H9 (cell line): ENCODE results near the gene SREBF1. TPM values are rescaled to one million over a fixed set of nuclear protein-coding genes. Genes with fewer than 3 reads are reported as not detected.

ENCODE experiments used
- DNase-seq: peaks from one replicate; pipeline ENCODE4 v3.0.0-alpha.2; 2017
- H2AFZ ChIP-seq: one replicate; pipeline ENCODE4 v1.6.1; 2013; ENCODE audit warnings: mild to moderate bottlenecking, low read length, control low read depth, moderate library complexity
- H2AK5ac ChIP-seq: 2 replicates; pipeline ENCODE4 v1.6.1; 2013; ENCODE audit warnings: low read length, control low read depth, mixed read lengths; ENCODE audit not compliant: insufficient read length
- H2BK120ac ChIP-seq: one replicate; pipeline ENCODE4 v1.6.1; 2013; ENCODE audit warnings: low read depth, mild to moderate bottlenecking, low read length, control low read depth, inconsistent platforms; ENCODE audit not compliant: poor library complexity, severe bottlenecking
- H2BK12ac ChIP-seq: 2 replicates; pipeline ENCODE4 v1.6.1; 2013; ENCODE audit warnings: low read length, control low read depth, mixed read lengths, low read depth; ENCODE audit not compliant: insufficient read length
- H2BK15ac ChIP-seq: 2 replicates; pipeline ENCODE4 v1.6.1; 2013; ENCODE audit warnings: low read depth, low read length, control low read depth
- H2BK20ac ChIP-seq: one replicate; pipeline ENCODE4 v1.6.1; 2013; ENCODE audit warnings: low read depth, mild to moderate bottlenecking, low read length, control low read depth, inconsistent platforms; ENCODE audit not compliant: poor library complexity, severe bottlenecking
- H2BK5ac ChIP-seq: 2 replicates; pipeline ENCODE4 v1.6.1; 2013; ENCODE audit warnings: low read length, control low read depth, mixed read lengths; ENCODE audit not compliant: insufficient read length
- H3K14ac ChIP-seq: 2 replicates; pipeline ENCODE4 v1.6.1; 2013; ENCODE audit warnings: low read length, control low read depth; ENCODE audit not compliant: insufficient read depth
- H3K18ac ChIP-seq: 2 replicates; pipeline ENCODE4 v1.6.1; 2013; ENCODE audit warnings: low read depth, mild to moderate bottlenecking, mixed read lengths, low read length, control low read depth; ENCODE audit not compliant: insufficient read length
- H3K23ac ChIP-seq: 2 replicates; pipeline ENCODE4 v1.6.1; 2013; ENCODE audit warnings: low read length, control low read depth, mixed read lengths, low read depth; ENCODE audit not compliant: insufficient read length
- H3K23me2 ChIP-seq: 2 replicates; pipeline ENCODE4 v1.6.1; 2013; ENCODE audit warnings: low read depth, mild to moderate bottlenecking, mixed read lengths, low read length, control low read depth; ENCODE audit not compliant: insufficient read length, poor library complexity, severe bottlenecking
- H3K27ac ChIP-seq: 2 replicates; pipeline ENCODE4 v1.5.1; 2013; ENCODE audit warnings: low read length, control low read depth, mixed read lengths, low read depth; ENCODE audit not compliant: insufficient read length
- H3K27me3 ChIP-seq: 2 replicates; pipeline ENCODE4 v1.6.1; 2013; ENCODE audit warnings: low read length, control low read depth, inconsistent platforms; ENCODE audit not compliant: insufficient read depth
- H3K4ac ChIP-seq: 2 replicates; pipeline ENCODE4 v1.6.1; 2013; ENCODE audit warnings: low read depth, mild to moderate bottlenecking, control low read depth, inconsistent platforms, low read length, moderate library complexity
- H3K4me1 ChIP-seq: 2 replicates; pipeline ENCODE4 v1.6.1; 2013; ENCODE audit warnings: low read length, control low read depth, inconsistent platforms; ENCODE audit not compliant: insufficient read depth
- H3K4me2 ChIP-seq: 2 replicates; pipeline ENCODE4 v1.6.1; 2013; ENCODE audit warnings: low read length, control low read depth, mixed read lengths; ENCODE audit not compliant: insufficient read length, insufficient read depth
- H3K56ac ChIP-seq: 2 replicates; pipeline ENCODE4 v1.6.1; 2013; ENCODE audit warnings: low read depth, mild to moderate bottlenecking, mixed read lengths, low read length, control low read depth; ENCODE audit not compliant: insufficient read length
- H3K79me1 ChIP-seq: 2 replicates; pipeline ENCODE4 v1.6.1; 2013; ENCODE audit warnings: low read depth, mild to moderate bottlenecking, moderate library complexity, low read length, control low read depth, inconsistent platforms; ENCODE audit not compliant: insufficient read depth, poor library complexity, severe bottlenecking
- H3K79me2 ChIP-seq: 2 replicates; pipeline ENCODE4 v1.6.1; 2013; ENCODE audit warnings: low read length, control low read depth, inconsistent platforms; ENCODE audit not compliant: insufficient read depth
- H3K9ac ChIP-seq: 2 replicates; pipeline ENCODE4 v1.6.1; 2013; ENCODE audit warnings: low read length, control low read depth, mixed read lengths; ENCODE audit not compliant: insufficient read length; ENCODE audit errors: extremely low read depth
- H3K9me3 ChIP-seq: one replicate; pipeline ENCODE4 v1.6.1; 2013; ENCODE audit warnings: low read depth, low read length, inconsistent platforms; ENCODE audit not compliant: control insufficient read depth
- H3T11ph ChIP-seq: one replicate; pipeline ENCODE4 v1.6.1; 2013; ENCODE audit warnings: mild to moderate bottlenecking, low read length, control low read depth, inconsistent platforms
- H4K20me1 ChIP-seq: one replicate; pipeline ENCODE4 v1.6.1; 2013; ENCODE audit not compliant: control insufficient read depth, insufficient read length, insufficient read depth
- H4K5ac ChIP-seq: 2 replicates; pipeline ENCODE4 v1.6.1; 2013; ENCODE audit warnings: low read depth, mild to moderate bottlenecking, mixed read lengths, low read length, control low read depth; ENCODE audit not compliant: insufficient read length
- H4K8ac ChIP-seq: replicated peaks from 2 replicates; pipeline ENCODE4 v1.6.1; 2013; ENCODE audit warnings: low read length, control low read depth, mixed read lengths, low read depth; ENCODE audit not compliant: insufficient read length
- H4K91ac ChIP-seq: 2 replicates; pipeline ENCODE4 v1.6.1; 2013; ENCODE audit warnings: low read depth, mild to moderate bottlenecking, moderate library complexity, mixed read lengths, low read length, control low read depth; ENCODE audit not compliant: insufficient read length
- H3K27ac Mint-ChIP-seq, 3 experiments: 2 replicates in 2 of 3; 3 replicates in 1 of 3; pipeline ENCODE4 v1.8.0; 2020 to 2021; ENCODE audit warnings: mixed read lengths in 3 of 3, mild to moderate bottlenecking in 1 of 3, moderate library complexity in 1 of 3
- H3K27me3 Mint-ChIP-seq: 2 replicates; pipeline ENCODE4 v1.8.0; 2021; ENCODE audit warnings: low read depth, mild to moderate bottlenecking, moderate library complexity, mixed read lengths
- H3K36me3 Mint-ChIP-seq, 3 experiments: 2 replicates in 2 of 3; 3 replicates in 1 of 3; pipeline ENCODE4 v1.8.0; 2020 to 2021; ENCODE audit warnings: low read depth in 3 of 3, mixed read lengths in 3 of 3; ENCODE audit not compliant: insufficient read depth in 1 of 3
- H3K4me1 Mint-ChIP-seq, 2 experiments: 2 replicates each; pipeline ENCODE4 v1.8.0; 2020; ENCODE audit warnings: mixed read lengths in 2 of 2
- H3K4me3 Mint-ChIP-seq, 2 experiments: 2 replicates in 1 of 2; 3 replicates in 1 of 2; pipeline ENCODE4 v1.8.0; 2020 to 2021; ENCODE audit warnings: mild to moderate bottlenecking in 2 of 2, mixed read lengths in 2 of 2, moderate library complexity in 1 of 2
- H3K9me3 Mint-ChIP-seq, 2 experiments: 2 replicates in 1 of 2; 3 replicates in 1 of 2; pipeline ENCODE4 v1.8.0; 2020; ENCODE audit warnings: mild to moderate bottlenecking in 2 of 2, mixed read lengths in 2 of 2, moderate library complexity in 1 of 2
- CTCF ChIP-seq: fragments of 200-600 bp; sonication (generic); conservative IDR thresholded peaks from 3 replicates; pipeline ENCODE4 v1.8.0; 2021; ENCODE audit warnings: antibody characterized with exemption, mild to moderate bottlenecking
- WGBS: extraction: QIAGEN DNeasy Blood & Tissue Kit; methylation state at CpG from one replicate; pipeline ENCODE4 v1.1.7; 2013; ENCODE audit warnings: missing lambda C conversion rate, low lambda C conversion rate, mixed read lengths; ENCODE audit not compliant: insufficient read length; ENCODE audit errors: extremely low coverage; 5-methylcytosine and 5-hydroxymethylcytosine counted together
- total RNA-seq: library from RNA; stranded (reverse); gene quantifications from 2 replicates; pipeline ENCODE4 v1.2.1, GENCODE V29; 2021

The SREBF1 gene
- total RNA-seq, 1 experiment from 2014 or later: 81.9 TPM

GRCh38 chr17:17839791-17840707 lies 3.3 kb upstream of the SREBF1 start:
- H3K27ac Mint-ChIP-seq: peak overlapping the region; percentile 98 to 99 (median 99)

More at GRCh38 chr17:17839791-17840707, 3.3 kb upstream of the SREBF1 start:
- no peak overlapping the region for H2AFZ ChIP-seq
- no peak overlapping the region for H3T11ph ChIP-seq
- peaks cover 7% of the 10 kb centered on the region; the same call in 1 of the 2 replicates for H3K79me2 ChIP-seq
- no peak overlapping the region for H2BK20ac ChIP-seq
- H3K18ac ChIP-seq: peak overlapping the region; percentile 90
- peak overlapping the region; percentile 51 for H3K56ac ChIP-seq
- peaks cover 13% of the 10 kb centered on the region for H3K23me2 ChIP-seq
- H3K27ac ChIP-seq: peak overlapping the region; percentile 82
- no peak overlapping the region for H2BK15ac ChIP-seq
- H2BK120ac ChIP-seq: no peak overlapping the region
- no CpG with 5 or more reads among the region's 71 CpGs for WGBS
- H4K20me1 ChIP-seq: peaks cover 3% of the 10 kb centered on the region
- H2BK5ac ChIP-seq: peak overlapping the region; percentile 56
- H3K27me3 Mint-ChIP-seq: peaks cover 2% of the 10 kb centered on the region; the same call in 1 of the 2 replicates
- H2BK12ac ChIP-seq: peak overlapping the region; percentile 92
- H3K9me3 Mint-ChIP-seq: no peaks in the 10 kb centered on the region; a peak in 3 of 5 replicates
- H3K4me2 ChIP-seq: peak overlapping the region; percentile 27
- H2AK5ac ChIP-seq: peak overlapping the region; percentile 10
- no peak overlapping the region for H4K8ac ChIP-seq
- H3K27me3 ChIP-seq: no peaks in the 10 kb centered on the region
- no peaks in the 10 kb centered on the region for H3K79me1 ChIP-seq
- H4K91ac ChIP-seq: peak overlapping the region; percentile 93
- H3K4ac ChIP-seq: no peak overlapping the region; the same call in 1 of the 2 replicates
- peak overlapping the region; percentile 54 for H3K9ac ChIP-seq
- peak overlapping the region; percentile 57 to 76 for H3K4me3 Mint-ChIP-seq
- peak; percentile 98 for DNase-seq
- H3K14ac ChIP-seq: peak overlapping the region; percentile 90
- H3K4me1 ChIP-seq: peaks cover 19% of the 10 kb centered on the region
- H3K36me3 Mint-ChIP-seq: peaks cover 5 to 6% (median 5%) of the 10 kb centered on the region in 3 experiments
- no peak overlapping the region for H3K23ac ChIP-seq
- peaks cover 51 to 58% of the 10 kb centered on the region in 2 experiments for H3K4me1 Mint-ChIP-seq
- H4K5ac ChIP-seq: peak overlapping the region; percentile 39
- no peaks in the 10 kb centered on the region for H3K9me3 ChIP-seq
- TF ChIP-seq CTCF: no peak
